Subcutaneous adipose tissue (tissue), 4 donors: ENCODE measurements around the gene NOX3. TPM values are rescaled to one million over a fixed set of nuclear protein-coding genes. Genes with fewer than 3 reads are reported as not detected.

Source experiments
- CTCF ChIP-seq: fragments of 450-650 bp; IDR thresholded peaks from one replicate; pipeline ENCODE4 v1.5.1; 2016; ENCODE audit warnings: low read depth, mild to moderate bottlenecking, control low read depth, antibody characterized with exemption, moderate library complexity
- total RNA-seq, 4 donors: library from RNA; depleted of rRNA; stranded (reverse); fragments of >200 nt; gene quantifications; one replicate each; pipeline ENCODE4 v1.1.0, GENCODE V29; 2016

Gene NOX3
- total RNA-seq, 4 donors from 2014 or later = not detected

- TF ChIP-seq CTCF = no peak
Observed at GRCh38 chr6:155486721-155487294, 31.2 kb upstream of the NOX3 start.

- no peak for TF ChIP-seq CTCF
Observed at GRCh38 chr6:155485756-155486155, 30.1 kb upstream of the NOX3 start.

GRCh38 chr6:155483858-155484257 lies 28.2 kb upstream of the NOX3 start:
- no peak for TF ChIP-seq CTCF

GRCh38 chr6:155481215-155481614 lies 25.6 kb upstream of the NOX3 start:
- TF ChIP-seq CTCF = no peak

GRCh38 chr6:155473741-155474140 lies 18.1 kb upstream of the NOX3 start:
- no peak for TF ChIP-seq CTCF

- no peak for TF ChIP-seq CTCF
Observed at GRCh38 chr6:155472886-155473285, 17.2 kb upstream of the NOX3 start.

GRCh38 chr6:155466539-155466938 lies 10.9 kb upstream of the NOX3 start:
- TF ChIP-seq CTCF = no peak

GRCh38 chr6:155461556-155461955 lies 5.9 kb upstream of the NOX3 start:
- no peak for TF ChIP-seq CTCF
